GM18511 (cell line): ENCODE measurements around the gene CCR5.
"Not testable (repeated sequence)": the region's sequence is repeated elsewhere in the genome, so short reads cannot be mapped to it uniquely, and the experiment has no call there.

Source experiments
- ATAC-seq: cut with Tn5 transposase; IDR thresholded peaks from one replicate; pipeline ENCODE4 v1.9.1; 2021; ENCODE audit warnings: mild to moderate bottlenecking, moderate library complexity; ENCODE audit not compliant: unreplicated experiment

The CCR5 gene

DNA sequence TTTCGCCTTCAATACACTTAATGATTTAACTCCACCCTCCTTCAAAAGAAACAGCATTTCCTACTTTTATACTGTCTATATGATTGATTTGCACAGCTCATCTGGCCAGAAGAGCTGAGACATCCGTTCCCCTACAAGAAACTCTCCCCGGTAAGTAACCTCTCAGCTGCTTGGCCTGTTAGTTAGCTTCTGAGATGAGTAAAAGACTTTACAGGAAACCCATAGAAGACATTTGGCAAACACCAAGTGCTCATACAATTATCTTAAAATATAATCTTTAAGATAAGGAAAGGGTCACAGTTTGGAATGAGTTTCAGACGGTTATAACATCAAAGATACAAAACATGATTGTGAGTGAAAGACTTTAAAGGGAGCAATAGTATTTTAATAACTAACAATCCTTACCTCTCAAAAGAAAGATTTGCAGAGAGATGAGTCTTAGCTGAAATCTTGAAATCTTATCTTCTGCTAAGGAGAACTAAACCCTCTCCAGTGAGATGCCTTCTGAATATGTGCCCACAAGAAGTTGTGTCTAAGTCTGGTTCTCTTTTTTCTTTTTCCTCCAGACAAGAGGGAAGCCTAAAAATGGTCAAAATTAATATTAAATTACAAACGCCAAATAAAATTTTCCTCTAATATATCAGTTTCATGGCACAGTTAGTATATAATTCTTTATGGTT is at the start of gene CCR5:
Gene CCR5, plus strand, starts transcription at position 108 of the 680 bp plus-strand sequence. CDS start 1,957 bp downstream, outside the sequence.
- ATAC-seq = no peak

- ATAC-seq = no peak
Measured at GRCh38 chr3:46321461-46322104, 49.2 kb upstream of the CCR5 start.

DNA sequence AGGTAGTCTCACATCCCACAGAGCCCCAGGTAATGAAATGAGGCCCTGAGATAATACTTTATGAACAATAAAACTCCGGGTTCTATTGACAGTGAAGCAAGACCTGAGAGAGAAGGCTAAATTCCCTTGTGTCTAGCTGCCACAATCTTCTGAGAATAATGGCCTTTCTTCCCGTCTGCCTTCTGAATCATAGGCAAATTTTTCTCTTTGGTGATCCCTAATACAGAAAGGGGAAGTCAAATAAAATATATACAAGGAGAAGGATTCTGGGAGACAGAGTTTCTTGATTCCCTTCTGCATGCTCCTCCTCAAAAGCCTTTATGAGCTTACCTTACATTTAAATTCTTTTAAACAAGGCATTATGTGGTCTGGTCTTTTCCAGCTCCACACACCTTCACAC is 46.7 kb upstream of the CCR5 start:
- ATAC-seq = no peak

- ATAC-seq = no peak
Measured at GRCh38 chr3:46325645-46326300, 45.0 kb upstream of the CCR5 start.

DNA sequence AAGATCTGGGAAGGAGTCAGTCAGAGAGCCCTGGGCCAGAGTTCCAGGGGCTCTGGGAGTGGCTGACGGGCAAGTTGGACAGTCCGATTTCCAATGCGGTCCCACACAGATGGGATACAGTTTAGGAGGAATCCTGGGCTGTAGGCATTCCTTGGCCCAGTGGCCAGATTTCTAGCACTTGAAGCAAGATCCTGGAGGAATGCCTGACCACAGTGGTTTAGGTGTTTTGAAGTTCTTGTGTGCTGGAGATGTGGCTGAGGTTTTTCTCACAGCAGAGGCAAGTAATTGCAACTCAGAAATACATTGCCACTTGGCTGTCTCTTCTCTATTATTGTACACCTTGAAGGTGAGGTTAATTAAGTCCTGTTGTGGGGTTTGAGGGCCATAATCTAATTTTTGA is 40.1 kb upstream of the CCR5 start:
- ATAC-seq = not testable (repeated sequence)

GRCh38 chr3:46334741-46335478 is 35.8 kb upstream of the CCR5 start:
- no peak for ATAC-seq

DNA sequence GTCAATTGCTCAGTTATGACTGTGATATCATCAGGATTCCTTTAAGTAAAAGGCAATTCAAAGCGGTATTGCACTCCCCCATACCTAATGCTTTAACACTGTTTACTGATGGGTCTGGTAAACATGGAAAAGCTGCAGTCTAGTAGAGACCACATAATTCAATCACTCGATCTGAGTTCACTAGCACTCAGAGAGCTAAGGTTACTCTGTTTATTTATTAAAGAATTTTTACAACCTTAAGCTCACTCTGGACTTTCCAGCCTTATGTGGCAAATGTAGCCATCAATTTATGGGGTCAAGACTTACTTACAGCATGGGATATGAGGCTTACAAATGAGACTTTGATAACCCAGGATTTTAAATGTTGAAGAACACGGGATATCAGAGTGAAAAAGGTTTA is 35.2 kb upstream of the CCR5 start:
- ATAC-seq = no peak

GRCh38 chr3:46337911-46338310 is 32.8 kb upstream of the CCR5 start:
- ATAC-seq = no peak

DNA sequence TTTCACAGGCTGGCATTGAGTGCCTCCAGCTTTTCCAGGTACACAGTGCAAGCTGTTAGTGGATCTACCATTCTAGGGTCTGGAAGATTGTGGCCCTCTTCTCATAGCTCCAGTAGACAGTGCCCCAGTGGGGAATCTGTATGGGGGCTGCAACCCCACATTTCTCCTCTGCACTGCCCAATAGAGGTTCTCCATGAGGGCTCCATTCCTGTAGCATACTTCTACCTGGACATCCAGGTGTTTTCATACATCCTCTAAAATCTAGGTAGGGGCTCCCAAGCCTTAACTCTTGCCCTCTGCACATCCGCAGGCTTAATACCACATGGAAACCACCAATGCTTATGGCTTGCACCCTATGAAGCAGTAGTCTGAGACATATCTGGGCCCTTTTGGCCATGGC is 31.9 kb upstream of the CCR5 start:
- no peak for ATAC-seq

GRCh38 chr3:46344476-46344875 is 26.3 kb upstream of the CCR5 start:
- ATAC-seq = no peak

GRCh38 chr3:46348823-46349482 is 21.8 kb upstream of the CCR5 start:
- no peak for ATAC-seq

GRCh38 chr3:46349484-46350261 is 21.1 kb upstream of the CCR5 start:
- peak; percentile 80 for ATAC-seq

GRCh38 chr3:46350262-46350565 is 20.5 kb upstream of the CCR5 start:
- peak; percentile 41 for ATAC-seq

GRCh38 chr3:46351646-46352045 is 19.1 kb upstream of the CCR5 start:
- no peak for ATAC-seq

- no peak for ATAC-seq
Measured at GRCh38 chr3:46353090-46353489, 17.7 kb upstream of the CCR5 start.

DNA sequence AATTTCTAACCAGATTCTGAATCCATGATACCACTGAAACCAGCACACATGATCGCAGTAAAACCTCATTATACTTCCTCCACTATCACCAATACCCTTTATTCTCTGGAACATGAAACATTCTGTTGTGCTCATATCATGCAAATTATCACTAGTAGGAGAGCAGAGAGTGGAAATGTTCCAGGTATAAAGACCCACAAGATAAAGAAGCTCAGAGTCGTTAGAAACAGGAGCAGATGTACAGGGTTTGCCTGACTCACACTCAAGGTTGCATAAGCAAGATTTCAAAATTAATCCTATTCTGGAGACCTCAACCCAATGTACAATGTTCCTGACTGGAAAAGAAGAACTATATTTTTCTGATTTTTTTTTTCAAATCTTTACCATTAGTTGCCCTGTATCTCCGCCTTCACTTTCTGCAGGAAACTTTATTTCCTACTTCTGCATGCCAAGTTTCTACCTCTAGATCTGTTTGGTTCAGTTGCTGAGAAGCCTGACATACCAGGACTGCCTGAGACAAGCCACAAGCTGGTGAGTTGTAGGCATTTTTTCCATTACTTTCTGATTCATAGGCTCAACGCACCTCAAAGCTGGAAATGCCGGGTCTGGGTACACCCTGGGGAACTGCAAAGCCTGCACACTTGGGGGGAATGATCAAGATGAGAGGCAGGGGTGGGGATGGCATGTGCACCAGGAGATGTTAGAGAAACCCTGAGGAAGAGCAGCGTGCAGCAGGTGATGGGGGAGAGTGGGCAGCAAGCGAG is 16.9 kb upstream of the CCR5 start, which contains the start of gene CCR2:
Gene CCR2, plus strand, starts transcription at position 465 of the 764 bp plus-strand sequence. CDS start 3,417 bp downstream, outside the sequence.
- no peak for ATAC-seq

- no peak for ATAC-seq
Measured at GRCh38 chr3:46354478-46354877, 16.3 kb upstream of the CCR5 start.

- no peak for ATAC-seq
Measured at GRCh38 chr3:46354984-46355383, 15.8 kb upstream of the CCR5 start.

GRCh38 chr3:46356276-46356675 is 14.5 kb upstream of the CCR5 start:
- ATAC-seq = no peak
